HCT116 (cell line): Measurements from ENCODE around the gene TKTL1. TPM values are rescaled to one million over a fixed set of nuclear protein-coding genes. Genes with fewer than 3 reads are reported as not detected.
"Not testable (repeated sequence)": the region's sequence is repeated elsewhere in the genome, so short reads cannot be mapped to it uniquely, and the experiment has no call there.

Experiments used
- ATAC-seq: fragments of 200-7000 bp; cut with Tn5 transposase; 2 replicates; pipeline ENCODE4 v1.9.1; 2020; ENCODE audit warnings: mild to moderate bottlenecking, moderate library complexity
- BruUV-seq: library from RNA; stranded (reverse); fragments of 400-500 nt; replicated peaks from 2 replicates; lab custom pipeline; 2021; lab: Mats Ljungman, UMichigan
- CTCF ChIA-PET: fragments of 300-600 bp; sonication (Branson Sonifier 250); formaldehyde crosslinking; loops from one replicate; lab custom pipeline; 2021; ENCODE audit warnings: antibody characterized with exemption; lab: Charles Lee
- POLR2A ChIA-PET: fragments of 300-600, 350-600 bp; sonication (Branson Sonifier 250); formaldehyde crosslinking; loops from one replicate; lab custom pipeline; 2021; ENCODE audit warnings: antibody characterized with exemption; lab: Charles Lee
- RAD21 ChIA-PET, 2 experiments: fragments of 300-600 bp; sonication (Branson Sonifier 250); formaldehyde crosslinking; loops; one replicate each; lab custom pipeline; 2023; ENCODE audit warnings: low total read pairs in 2 of 2; ENCODE audit not compliant: uncharacterized antibody in 2 of 2, unreplicated experiment in 2 of 2, low non-redundant PET in 1 of 2; lab: Charles Lee
- DNase-seq: peaks from one replicate; pipeline ENCODE4 v3.0.0-alpha.2; 2010; ENCODE audit warnings: low read depth, low spot score
- H2AFZ ChIP-seq: fragments of 200-600 bp; shearing (Covaris generic), sonication (generic); 2 replicates; pipeline ENCODE4 v1.6.1; 2017; ENCODE audit warnings: low read depth, mixed run types, mixed read lengths, antibody characterized with exemption, low read length; ENCODE audit not compliant: poor library complexity, severe bottlenecking
- H3K27ac ChIP-seq: 2 replicates; pipeline ENCODE4 v1.5.1; 2012; ENCODE audit warnings: low read depth, low read length
- H3K27me3 ChIP-seq: fragments of 200-600 bp; sonication (generic); 2 replicates; pipeline ENCODE4 v1.6.1; 2016; ENCODE audit warnings: mixed run types, low read length, mixed read lengths; ENCODE audit not compliant: insufficient read depth
- H3K36me3 ChIP-seq, 2 experiments: fragments of 200-500 bp in 1 of 2; fragments of 200-600 bp in 1 of 2; sonication (Bioruptor generic) in 1 of 2; sonication (generic) in 1 of 2; 2 replicates each; pipeline versions ENCODE4 v1.5.1 to v1.6.1; 2014 to 2016; ENCODE audit warnings: low read length in 2 of 2, inconsistent platforms in 1 of 2, mixed read lengths in 1 of 2, mixed run types in 1 of 2; ENCODE audit not compliant: insufficient read depth in 2 of 2, control insufficient read depth in 1 of 2
- H3K4me1 ChIP-seq, 2 experiments: fragments of 200-600 bp in 1 of 2; sonication (generic) in 1 of 2; 2 replicates each; pipeline versions ENCODE4 v1.5.1 to v1.6.1; 2012 to 2017; ENCODE audit warnings: low read length in 2 of 2, inconsistent platforms in 1 of 2, mild to moderate bottlenecking in 1 of 2, mixed read lengths in 1 of 2, mixed run types in 1 of 2, moderate library complexity in 1 of 2; ENCODE audit not compliant: insufficient read depth in 2 of 2, control insufficient read depth in 1 of 2
- H3K4me2 ChIP-seq: fragments of 200-600 bp; sonication (generic); 2 replicates; pipeline ENCODE4 v1.6.1; 2017; ENCODE audit warnings: mixed run types, low read length, mixed read lengths
- H3K4me3 ChIP-seq, 2 experiments: fragments of 200-600 bp in 1 of 2; sonication (generic) in 1 of 2; replicated peaks in 1 of 2; 2 replicates each; pipeline ENCODE4 v1.5.1; 2011 to 2016; ENCODE audit warnings: low read length in 2 of 2, control low read depth in 1 of 2, low read depth in 1 of 2, mild to moderate bottlenecking in 1 of 2, mixed read lengths in 1 of 2, mixed run types in 1 of 2
- H3K79me2 ChIP-seq: fragments of 200-600 bp; sonication (generic); 2 replicates; pipeline ENCODE4 v1.6.1; 2017; ENCODE audit warnings: mild to moderate bottlenecking, mixed run types, low read length, moderate library complexity, mixed read lengths; ENCODE audit not compliant: insufficient read depth
- H3K9ac ChIP-seq: fragments of 200-600 bp; sonication (generic); 2 replicates; pipeline ENCODE4 v1.6.1; 2016; ENCODE audit warnings: low read length, mixed read lengths
- H3K9me2 ChIP-seq: fragments of 200-600 bp; sonication (generic), shearing (Covaris generic); 2 replicates; pipeline ENCODE4 v1.6.1; 2017; ENCODE audit warnings: mixed run types, mild to moderate bottlenecking, moderate library complexity; ENCODE audit not compliant: insufficient read depth
- H3K9me3 ChIP-seq, 2 experiments: fragments of 200-500 bp in 1 of 2; fragments of 200-600 bp in 1 of 2; sonication (Bioruptor generic) in 1 of 2; sonication (generic) in 1 of 2; 2 replicates each; pipeline ENCODE4 v1.6.1; 2014 to 2017; ENCODE audit warnings: low read length in 2 of 2, mixed read lengths in 2 of 2, inconsistent platforms in 1 of 2, low read depth in 1 of 2, mild to moderate bottlenecking in 1 of 2, mixed run types in 1 of 2, moderate library complexity in 1 of 2; ENCODE audit not compliant: control insufficient read depth in 1 of 2, insufficient read depth in 1 of 2
- H4K20me1 ChIP-seq: fragments of 200-600 bp; sonication (generic), shearing (Covaris generic); 2 replicates; pipeline ENCODE4 v1.6.1; 2017; ENCODE audit warnings: mixed run types, mild to moderate bottlenecking, moderate library complexity; ENCODE audit not compliant: insufficient read depth
- intact Hi-C: fragments of 100-400 bp; cut with micrococcal nuclease; formaldehyde crosslinking; loops from 2 replicates; pipeline ENCODE4 v1.10.0; 2022
- total RNA-seq: library from RNA; stranded (reverse); gene quantifications from one replicate; pipeline ENCODE4 v1.2.1, GENCODE V29; 2021; ENCODE audit not compliant: unreplicated experiment

The TKTL1 gene
- total RNA-seq, 1 experiment from 2014 or later = 0.34 TPM

- H2AFZ ChIP-seq, RAD21 ChIA-PET, H3K9ac ChIP-seq, H3K79me2 ChIP-seq, H4K20me1 ChIP-seq, H3K9me2 ChIP-seq, H3K4me3 ChIP-seq, H3K27ac ChIP-seq, H3K36me3 ChIP-seq, intact Hi-C loops, H3K4me1 ChIP-seq, CTCF ChIA-PET, H3K27me3 ChIP-seq, DNase-seq, H3K9me3 ChIP-seq, POLR2A ChIA-PET, H3K4me2 ChIP-seq: not testable (repeated sequence)
- BruUV-seq = TSS peak; percentile 100
- ATAC-seq = peak; percentile 93
Observed at GRCh38 chrX:154247377-154248045, 48.1 kb upstream of the TKTL1 start.

- BruUV-seq, CTCF ChIA-PET, H2AFZ ChIP-seq, H3K27me3 ChIP-seq, H3K9me3 ChIP-seq, intact Hi-C loops, H3K4me1 ChIP-seq, RAD21 ChIA-PET, H3K4me3 ChIP-seq, H3K27ac ChIP-seq, H4K20me1 ChIP-seq, H3K36me3 ChIP-seq, H3K9me2 ChIP-seq, H3K4me2 ChIP-seq, H3K9ac ChIP-seq, POLR2A ChIA-PET, H3K79me2 ChIP-seq, DNase-seq: not testable (repeated sequence)
- ATAC-seq = peak; percentile 20; the same call in 1 of the 2 replicates
Observed at GRCh38 chrX:154248076-154248475, 47.5 kb upstream of the TKTL1 start.

- H2AFZ ChIP-seq, CTCF ChIA-PET, H3K4me2 ChIP-seq, H4K20me1 ChIP-seq, intact Hi-C loops, H3K27ac ChIP-seq, H3K4me3 ChIP-seq, POLR2A ChIA-PET, H3K4me1 ChIP-seq, H3K79me2 ChIP-seq, H3K9me2 ChIP-seq, ATAC-seq, RAD21 ChIA-PET, BruUV-seq, H3K9me3 ChIP-seq, H3K9ac ChIP-seq, DNase-seq, H3K27me3 ChIP-seq, H3K36me3 ChIP-seq: not testable (repeated sequence)
Observed at GRCh38 chrX:154257282-154257681, 38.3 kb upstream of the TKTL1 start, which contains the start of gene OPN1MW3. OPN1MW3 (plus strand) TSS chrX:154257582; CDS start chrX:154257620, 38 bp downstream.

GRCh38 chrX:154258711-154259110 is 36.9 kb upstream of the TKTL1 start:
- H3K79me2 ChIP-seq, H3K4me2 ChIP-seq, H3K9me2 ChIP-seq, DNase-seq, H4K20me1 ChIP-seq, H3K9ac ChIP-seq, H3K27ac ChIP-seq, H3K27me3 ChIP-seq, ATAC-seq, H3K9me3 ChIP-seq, POLR2A ChIA-PET, CTCF ChIA-PET, H3K36me3 ChIP-seq, intact Hi-C loops, RAD21 ChIA-PET, H3K4me1 ChIP-seq, BruUV-seq, H3K4me3 ChIP-seq, H2AFZ ChIP-seq: not testable (repeated sequence)
